Measurements from ENCODE around the gene APAF1.
A peak's percentile ranks its signal among the peaks of the same experiment; 100 is the strongest.

GRCh38 chr12:98653866-98654493 lies 8.9 kb downstream of the APAF1 start:
- TF ChIP-seq FOXA1 (IDR thresholded peaks at IDR 0.05) (peak; percentile 80), CTCF (IDR thresholded peaks at IDR 0.05; ENCODE audit: low read depth, low read length, missing input control) (peak; percentile 65), REST (IDR thresholded peaks at IDR 0.05) (no peak), MAX (IDR thresholded peaks at IDR 0.05) (no peak), NR2F2 (IDR thresholded peaks at IDR 0.05) (no peak), HNF4G (IDR thresholded peaks at IDR 0.05) (no peak), SP1 (IDR thresholded peaks at IDR 0.05) (no peak), TAF1 (conservative IDR thresholded peaks at IDR 0.05) (no peak), RAD21 (IDR thresholded peaks at IDR 0.05) (peak; percentile 97), EGR1 (IDR thresholded peaks at IDR 0.05; ENCODE audit: low read depth in 2 of 2) (no peak), ATF3 (IDR thresholded peaks at IDR 0.05) (no peak), GABPA (IDR thresholded peaks at IDR 0.05 in 1 of 2, conservative IDR thresholded peaks at IDR 0.05 in 1 of 2) (no peak)

Data from liver (tissue), 3 donors.